K562 (cell line): ENCODE measurements around the gene RXFP1.

ENCODE experiments used
- FOXA1 ChIP-seq: fragments of 450-650 bp; IDR thresholded peaks from 2 replicates; pipeline ENCODE4 v1.6.1; 2016; ENCODE audit warnings: mild to moderate bottlenecking, borderline replicate concordance
- TEAD4 ChIP-seq, 2 experiments: sonication (generic) in 1 of 2; formaldehyde crosslinking in 1 of 2; IDR thresholded peaks; 2 replicates each; pipeline versions ENCODE4 v1.6.1 to v1.8.0; 2012 to 2022; ENCODE audit warnings: borderline replicate concordance in 1 of 2, inconsistent platforms in 1 of 2, low read length in 1 of 2, mild to moderate bottlenecking in 1 of 2, missing genetic modification reagents in 1 of 2

DNA sequence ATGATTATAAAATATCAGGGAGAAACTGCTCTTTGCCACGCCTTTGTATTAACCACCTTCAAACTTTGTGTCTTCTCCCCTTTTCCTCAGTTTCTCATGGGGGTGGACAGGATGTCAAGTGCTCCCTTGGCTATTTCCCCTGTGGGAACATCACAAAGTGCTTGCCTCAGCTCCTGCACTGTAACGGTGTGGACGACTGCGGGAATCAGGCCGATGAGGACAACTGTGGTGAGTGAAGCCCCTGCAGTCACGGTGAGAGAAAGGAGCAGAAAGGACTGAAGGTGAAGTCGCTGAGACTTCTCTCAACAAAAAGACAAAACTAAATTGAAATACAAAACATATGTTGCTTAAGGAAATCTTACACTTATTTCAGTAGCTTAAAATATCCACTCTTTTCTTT is 50.9 kb downstream of the RXFP1 start:
- no peak for TF ChIP-seq TEAD4 (IDR thresholded peaks at IDR 0.05; ENCODE audit: low read length)
- no peak for TF ChIP-seq TEAD4 (CRISPR knock-in tag; IDR thresholded peaks at IDR 0.05; ENCODE audit: borderline replicate concordance)
- TF ChIP-seq FOXA1: no peak
